Endodermal cell (in vitro differentiated cells): ENCODE data around the gene HECW1. TPM values are rescaled to one million over a fixed set of nuclear protein-coding genes. Genes with fewer than 3 reads are reported as not detected.

Experiments used
- DNase-seq: peaks from one replicate; pipeline ENCODE4 v3.0.0-alpha.2; 2017
- H3K27ac ChIP-seq: 2 replicates; pipeline ENCODE4 v1.5.1; 2013; ENCODE audit warnings: mild to moderate bottlenecking, low read depth, low read length, moderate library complexity
- H3K27me3 ChIP-seq: 2 replicates; pipeline ENCODE4 v1.6.1; 2013; ENCODE audit warnings: mild to moderate bottlenecking, low read length, moderate library complexity; ENCODE audit not compliant: insufficient read depth, control insufficient read depth, poor library complexity, severe bottlenecking
- H3K36me3 ChIP-seq: 2 replicates; pipeline ENCODE4 v1.7.0; 2013; ENCODE audit warnings: mild to moderate bottlenecking, low read length, moderate library complexity; ENCODE audit not compliant: control insufficient read depth, insufficient read depth
- H3K4me1 ChIP-seq: one replicate; pipeline ENCODE4 v1.7.0; 2013; ENCODE audit warnings: low read length; ENCODE audit not compliant: control insufficient read depth, insufficient read depth
- H3K4me3 ChIP-seq: 2 replicates; pipeline ENCODE4 v1.5.1; 2013; ENCODE audit warnings: mild to moderate bottlenecking, low read length, moderate library complexity
- H3K9ac ChIP-seq: 2 replicates; pipeline ENCODE4 v1.6.1; 2013; ENCODE audit warnings: mild to moderate bottlenecking, low read length, moderate library complexity; ENCODE audit not compliant: poor library complexity, severe bottlenecking; ENCODE audit errors: extremely low read depth
- H3K9me3 ChIP-seq: 2 replicates; pipeline ENCODE4 v1.6.1; 2013; ENCODE audit warnings: mild to moderate bottlenecking, low read length, moderate library complexity; ENCODE audit not compliant: control insufficient read depth
- H3K27ac Mint-ChIP-seq: 2 replicates; pipeline ENCODE4 v1.8.0; 2020; ENCODE audit warnings: mixed read lengths
- H3K27me3 Mint-ChIP-seq: 2 replicates; pipeline ENCODE4 v1.8.0; 2021; ENCODE audit warnings: mild to moderate bottlenecking, mixed read lengths; ENCODE audit not compliant: insufficient read depth
- H3K36me3 Mint-ChIP-seq: 2 replicates; pipeline ENCODE4 v1.8.0; 2020; ENCODE audit warnings: low read depth, mixed read lengths
- H3K4me1 Mint-ChIP-seq: 2 replicates; pipeline ENCODE4 v1.8.0; 2020; ENCODE audit warnings: mixed read lengths
- H3K4me3 Mint-ChIP-seq: 2 replicates; pipeline ENCODE4 v1.8.0; 2020; ENCODE audit warnings: mild to moderate bottlenecking, moderate library complexity, mixed read lengths
- H3K9me3 Mint-ChIP-seq: 2 replicates; pipeline ENCODE4 v1.8.0; 2020; ENCODE audit warnings: mild to moderate bottlenecking, mixed read lengths
- CTCF ChIP-seq: fragments of 200-600 bp; sonication (generic); conservative IDR thresholded peaks from 2 replicates; pipeline ENCODE4 v1.5.0; 2021; ENCODE audit warnings: antibody characterized with exemption, mild to moderate bottlenecking
- WGBS, 2 experiments: methylation state at CpG; one replicate each; pipeline versions ENCODE4 v1.1.5 to v1.1.7; 2013; ENCODE audit warnings: missing lambda C conversion rate in 2 of 2, mixed read lengths in 1 of 2; ENCODE audit not compliant: insufficient coverage in 1 of 2, insufficient read length in 1 of 2; 5-methylcytosine and 5-hydroxymethylcytosine counted together
- total RNA-seq, 2 donors: library from RNA; stranded (reverse); fragmentation: NEBNext Ultra II Directional in 1 of 2; extraction: Animal tissue kit (Norgen Biotek cat#: 25700) in 1 of 2; gene quantifications; 2 replicates in 1 of 2; 3 replicates in 1 of 2; pipeline ENCODE4 v1.2.1, GENCODE V29; 2021

The HECW1 gene
- total RNA-seq, 2 donors from 2014 or later: 4.6 to 12.0 TPM

- H3K9ac ChIP-seq: no peak overlapping the region
- Mint-ChIP-seq H3K9me3 (peaks cover 2% of the 10 kb centered on the region), H3K27ac (no peak overlapping the region), H3K4me1 (peaks cover 25% of the 10 kb centered on the region), H3K4me3 (no peak overlapping the region), H3K36me3 (no peaks in the 10 kb centered on the region), H3K27me3 (no peaks in the 10 kb centered on the region)
- H3K4me1 ChIP-seq: peaks cover 5% of the 10 kb centered on the region
- no peaks in the 10 kb centered on the region for H3K27me3 ChIP-seq
- 87 to 93% methylated on average over 9 of the region's 9 CpGs for WGBS, 2 experiments
- H3K4me3 ChIP-seq: no peak overlapping the region
- H3K36me3 ChIP-seq: no peaks in the 10 kb centered on the region
- DNase-seq: no peak
- TF ChIP-seq CTCF: no peak
- H3K9me3 ChIP-seq: peaks cover 6% of the 10 kb centered on the region
- H3K27ac ChIP-seq: no peak overlapping the region
Measured at GRCh38 chr7:43531700-43532099, 419.3 kb downstream of the HECW1 start.

GRCh38 chr7:43533801-43534479 lies 421.5 kb downstream of the HECW1 start:
- Mint-ChIP-seq H3K9me3 (no peaks in the 10 kb centered on the region), H3K27me3 (no peaks in the 10 kb centered on the region), H3K36me3 (no peaks in the 10 kb centered on the region), H3K27ac (no peak overlapping the region), H3K4me3 (no peak overlapping the region), H3K4me1 (peaks cover 35% of the 10 kb centered on the region)
- no peak overlapping the region for H3K27ac ChIP-seq
- H3K9ac ChIP-seq: no peak overlapping the region
- DNase-seq: no peak
- H3K36me3 ChIP-seq: no peaks in the 10 kb centered on the region
- TF ChIP-seq CTCF: no peak
- H3K27me3 ChIP-seq: no peaks in the 10 kb centered on the region
- WGBS, 2 experiments: 89 to 93% methylated on average over 5 to 6 of the region's 6 CpGs
- H3K4me3 ChIP-seq: no peak overlapping the region
- H3K9me3 ChIP-seq: no peaks in the 10 kb centered on the region
- H3K4me1 ChIP-seq: peaks cover 17% of the 10 kb centered on the region

GRCh38 chr7:43535031-43535451 lies 422.6 kb downstream of the HECW1 start:
- no peak for DNase-seq
- peaks cover 17% of the 10 kb centered on the region for H3K4me1 ChIP-seq
- H3K36me3 Mint-ChIP-seq: no peaks in the 10 kb centered on the region
- no peak overlapping the region for H3K4me3 Mint-ChIP-seq
- H3K27me3 ChIP-seq: no peaks in the 10 kb centered on the region
- H3K4me1 Mint-ChIP-seq: peaks cover 28% of the 10 kb centered on the region
- H3K27ac ChIP-seq: no peak overlapping the region
- no peaks in the 10 kb centered on the region for H3K27me3 Mint-ChIP-seq
- H3K27ac Mint-ChIP-seq: no peak overlapping the region
- no peaks in the 10 kb centered on the region for H3K9me3 ChIP-seq
- 97 to 100% methylated on average over 4 of the region's 4 CpGs for WGBS, 2 experiments
- no peak for TF ChIP-seq CTCF
- H3K9me3 Mint-ChIP-seq: no peaks in the 10 kb centered on the region
- no peak overlapping the region for H3K4me3 ChIP-seq
- no peak overlapping the region for H3K9ac ChIP-seq
- no peaks in the 10 kb centered on the region for H3K36me3 ChIP-seq
